ENCODE measurements around the gene TNFRSF12A.
"Not testable (repeated sequence)": the region's sequence is repeated elsewhere in the genome, so short reads cannot be mapped to it uniquely, and the experiment has no call there.

Gene TNFRSF12A

GRCh38 chr16:3069146-3069545 lies 49.0 kb downstream of the TNFRSF12A start:
- FAIRE-seq = not testable (repeated sequence)

DNA sequence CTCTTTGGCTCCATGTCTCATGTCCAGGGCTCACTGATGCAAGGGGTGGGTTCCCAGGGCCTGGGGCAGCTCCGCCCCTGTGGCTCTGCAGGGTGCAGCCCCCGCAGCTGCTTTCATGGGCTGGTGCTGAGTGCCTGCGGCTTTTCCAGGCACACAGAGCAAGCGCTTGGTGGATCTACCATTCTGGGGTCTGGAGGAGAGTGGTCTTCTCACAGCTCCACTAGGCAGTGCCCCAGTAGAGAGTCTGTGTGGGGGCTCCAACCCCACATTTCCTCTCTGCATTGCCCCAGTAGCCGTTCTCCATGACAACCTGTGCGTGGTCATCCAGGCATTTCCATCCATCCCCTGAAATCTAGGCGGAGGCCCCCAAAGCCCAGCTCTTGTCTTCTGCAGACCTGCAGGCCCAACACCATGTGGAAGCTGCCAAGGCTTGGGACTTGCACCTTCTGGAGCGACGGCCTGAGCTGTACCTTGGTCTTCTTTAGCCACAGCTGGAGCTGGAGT lies 50.5 kb downstream of the TNFRSF12A start:
- FAIRE-seq = no peak

DNA sequence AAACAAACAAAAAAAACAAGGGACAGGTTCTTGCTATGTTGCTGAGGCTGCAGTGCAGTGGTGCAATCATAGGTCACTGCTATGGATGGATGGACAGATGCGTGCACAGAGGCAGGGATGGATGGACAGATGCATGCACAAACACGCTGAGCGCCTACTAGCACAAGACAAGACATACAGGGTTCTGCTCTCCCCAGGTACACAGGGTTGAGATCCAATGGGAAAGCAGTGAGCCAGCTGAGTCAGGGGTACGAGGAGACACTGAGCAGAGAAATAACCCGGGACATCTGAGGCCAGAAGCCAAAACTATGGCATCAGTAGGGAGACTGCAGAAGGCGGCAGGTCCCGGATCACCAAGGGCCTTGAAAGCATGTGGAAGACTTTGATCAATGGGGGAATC lies 51.5 kb downstream of the TNFRSF12A start:
- FAIRE-seq = no peak
